GM23338 (cell line): Measurements from ENCODE around the gene WWP2.

Experiments
- CTCF ChIP-seq, 2 experiments: fragments of 200-600 bp in 1 of 2; sonication (generic) in 1 of 2; conservative IDR thresholded peaks; 2 replicates each; pipeline versions ENCODE4 v1.5.1 to v1.6.1; 2016 to 2017; ENCODE audit warnings: antibody characterized with exemption in 2 of 2, low read depth in 2 of 2, mild to moderate bottlenecking in 2 of 2, moderate library complexity in 1 of 2
- EZH2 ChIP-seq: fragments of 200-600 bp; sonication (generic); IDR thresholded peaks from one replicate; pipeline ENCODE4 v1.8.0; 2017; ENCODE audit warnings: antibody characterized with exemption, mild to moderate bottlenecking, low read depth; ENCODE audit not compliant: unreplicated experiment
- EZH2phosphoT487 ChIP-seq: fragments of 200-600 bp; sonication (generic); IDR thresholded peaks from one replicate; pipeline ENCODE4 v1.8.1; 2018; ENCODE audit warnings: antibody characterized with exemption; ENCODE audit not compliant: unreplicated experiment
- JUNB ChIP-seq: IDR thresholded peaks from one replicate; pipeline ENCODE4 v1.6.1; 2016; ENCODE audit warnings: antibody characterized with exemption; ENCODE audit not compliant: unreplicated experiment
- POLR2AphosphoS5 ChIP-seq: IDR thresholded peaks from 2 replicates; pipeline ENCODE4 v1.6.1; 2016; ENCODE audit warnings: antibody characterized with exemption, low read depth
- REST ChIP-seq: IDR thresholded peaks from one replicate; pipeline ENCODE4 v1.6.1; 2018; ENCODE audit warnings: antibody characterized with exemption; ENCODE audit not compliant: unreplicated experiment

GRCh38 chr16:69863401-69864281, 101.5 kb downstream of the WWP2 start:
- TF ChIP-seq CTCF (conservative IDR thresholded peaks at IDR 0.05; ENCODE audit: low read depth in 2 of 2): no peak
- TF ChIP-seq EZH2: no peak
- TF ChIP-seq REST: no peak
- TF ChIP-seq POLR2AphosphoS5: no peak
- TF ChIP-seq EZH2phosphoT487: no peak
- TF ChIP-seq JUNB: no peak
